Germinal center (tissue), 1 donor: ENCODE measurements around the gene APEH.

Experiments used
- DNase-seq: peaks from one replicate; pipeline ENCODE4 v3.0.0; 2012; ENCODE audit warnings: mixed read lengths, low spot score

Gene APEH

GRCh38 chr3:49650637-49651036 lies 23.5 kb upstream of the APEH start:
- DNase-seq = no peak

GRCh38 chr3:49652218-49652902 lies 21.8 kb upstream of the APEH start:
- no peak for DNase-seq

GRCh38 chr3:49652903-49653415 lies 21.2 kb upstream of the APEH start:
- no peak for DNase-seq

- DNase-seq = no peak
These were observed 20.5 kb upstream of the APEH start for GRCh38 chr3:49653621-49654020.

- DNase-seq = no peak
These were observed 19.9 kb upstream of the APEH start for GRCh38 chr3:49654176-49654825.

GRCh38 chr3:49654955-49655556 lies 19.1 kb upstream of the APEH start:
- DNase-seq = no peak

GRCh38 chr3:49655731-49656285 lies 18.3 kb upstream of the APEH start:
- DNase-seq = no peak

GRCh38 chr3:49656541-49657112 lies 17.5 kb upstream of the APEH start:
- no peak for DNase-seq

GRCh38 chr3:49657208-49657915 lies 16.8 kb upstream of the APEH start:
- DNase-seq = no peak

GRCh38 chr3:49658711-49659110 lies 15.4 kb upstream of the APEH start:
- no peak for DNase-seq

- no peak for DNase-seq
These were observed 14.4 kb upstream of the APEH start for GRCh38 chr3:49659756-49660155.

GRCh38 chr3:49661281-49661680 lies 12.9 kb upstream of the APEH start:
- DNase-seq = no peak

- no peak for DNase-seq
These were observed 12.1 kb upstream of the APEH start for GRCh38 chr3:49662021-49662420.

- no peak for DNase-seq
These were observed 11.3 kb upstream of the APEH start for GRCh38 chr3:49662720-49663413.

GRCh38 chr3:49663831-49664230 lies 10.3 kb upstream of the APEH start:
- DNase-seq = no peak

- no peak for DNase-seq
These were observed 9.9 kb upstream of the APEH start for GRCh38 chr3:49664300-49664699.

GRCh38 chr3:49665822-49666519 lies 8.2 kb upstream of the APEH start:
- DNase-seq = no peak

GRCh38 chr3:49666592-49666991 lies 7.6 kb upstream of the APEH start:
- DNase-seq = no peak

GRCh38 chr3:49667701-49668413 lies 6.3 kb upstream of the APEH start:
- no peak for DNase-seq

- DNase-seq = no peak
These were observed 5.7 kb upstream of the APEH start for GRCh38 chr3:49668414-49668797.
